ENCODE measurements around the gene MTCL1.
A peak's percentile ranks its signal among the peaks of the same experiment; 100 is the strongest.

Gene MTCL1

DNA sequence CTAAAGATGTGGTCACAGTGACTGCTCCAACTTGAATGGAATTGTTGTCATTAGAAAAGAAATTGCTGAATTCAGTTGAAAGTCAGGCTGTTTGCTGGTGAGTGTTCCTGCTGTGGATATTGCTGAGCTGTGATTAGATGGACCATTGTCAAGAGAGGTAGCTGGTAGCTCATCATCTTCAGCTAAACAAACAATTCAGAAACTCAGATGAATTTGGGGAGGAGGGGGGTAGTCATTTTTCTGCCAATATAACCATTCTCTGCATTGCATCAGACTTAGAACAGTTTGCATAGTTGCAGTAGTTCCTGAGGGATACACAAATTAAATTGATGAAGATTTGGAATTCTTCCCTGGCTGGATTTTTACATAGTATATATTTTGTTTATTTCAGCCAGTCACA, 108.3 kb downstream of the MTCL1 start:
- no peak overlapping the region for H3K4me3 ChIP-seq (ENCODE audit: low read depth, low read length)
- no peak for DNase-seq (ENCODE audit: low read depth)
- TF ChIP-seq, protein P1, sequence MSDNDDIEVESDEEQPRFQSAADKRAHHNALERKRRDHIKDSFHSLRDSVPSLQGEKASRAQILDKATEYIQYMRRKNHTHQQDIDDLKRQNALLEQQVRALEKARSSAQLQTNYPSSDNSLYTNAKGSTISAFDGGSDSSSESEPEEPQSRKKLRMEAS (IDR thresholded peaks at IDR 0.05; ENCODE audit: low read depth, low read length), result no peak
- TF ChIP-seq, protein P2, sequence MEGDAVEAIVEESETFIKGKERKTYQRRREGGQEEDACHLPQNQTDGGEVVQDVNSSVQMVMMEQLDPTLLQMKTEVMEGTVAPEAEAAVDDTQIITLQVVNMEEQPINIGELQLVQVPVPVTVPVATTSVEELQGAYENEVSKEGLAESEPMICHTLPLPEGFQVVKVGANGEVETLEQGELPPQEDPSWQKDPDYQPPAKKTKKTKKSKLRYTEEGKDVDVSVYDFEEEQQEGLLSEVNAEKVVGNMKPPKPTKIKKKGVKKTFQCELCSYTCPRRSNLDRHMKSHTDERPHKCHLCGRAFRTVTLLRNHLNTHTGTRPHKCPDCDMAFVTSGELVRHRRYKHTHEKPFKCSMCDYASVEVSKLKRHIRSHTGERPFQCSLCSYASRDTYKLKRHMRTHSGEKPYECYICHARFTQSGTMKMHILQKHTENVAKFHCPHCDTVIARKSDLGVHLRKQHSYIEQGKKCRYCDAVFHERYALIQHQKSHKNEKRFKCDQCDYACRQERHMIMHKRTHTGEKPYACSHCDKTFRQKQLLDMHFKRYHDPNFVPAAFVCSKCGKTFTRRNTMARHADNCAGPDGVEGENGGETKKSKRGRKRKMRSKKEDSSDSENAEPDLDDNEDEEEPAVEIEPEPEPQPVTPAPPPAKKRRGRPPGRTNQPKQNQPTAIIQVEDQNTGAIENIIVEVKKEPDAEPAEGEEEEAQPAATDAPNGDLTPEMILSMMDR (IDR thresholded peaks at IDR 0.05; ENCODE audit: low read depth, low read length), result no peak
- no peak for TF ChIP-seq POLR2A (IDR thresholded peaks at IDR 0.05; ENCODE audit: extremely low read depth, insufficient read length)
- TF ChIP-seq MYC (IDR thresholded peaks at IDR 0.05; ENCODE audit: low read depth, low read length), result no peak

DNA sequence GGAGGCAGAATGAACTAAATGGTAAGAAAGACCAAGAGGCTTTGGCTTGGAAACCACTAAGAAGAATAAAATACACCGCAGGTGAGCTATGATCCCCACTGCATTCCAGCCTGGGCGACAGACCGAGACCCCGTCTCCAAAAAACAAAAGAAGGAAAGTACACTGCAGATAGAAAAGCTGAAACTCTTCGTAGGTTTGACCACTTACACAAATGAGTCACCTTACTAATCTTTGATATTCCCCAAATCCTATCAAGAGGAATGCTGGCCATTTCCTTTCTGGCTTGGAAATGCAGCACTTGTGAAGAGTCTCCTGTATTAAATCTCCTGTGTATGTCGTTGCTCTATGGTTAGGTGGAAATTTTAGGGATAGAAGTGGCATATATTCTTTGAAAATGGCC, 108.8 kb downstream of the MTCL1 start:
- no peak overlapping the region for H3K4me3 ChIP-seq (ENCODE audit: low read depth, low read length)
- TF ChIP-seq MYC (IDR thresholded peaks at IDR 0.05; ENCODE audit: low read depth, low read length), result no peak
- TF ChIP-seq, protein P2 (IDR thresholded peaks at IDR 0.05; ENCODE audit: low read depth, low read length), result no peak
- TF ChIP-seq POLR2A (IDR thresholded peaks at IDR 0.05; ENCODE audit: extremely low read depth, insufficient read length), result no peak
- TF ChIP-seq, protein P1 (IDR thresholded peaks at IDR 0.05; ENCODE audit: low read depth, low read length), result no peak
- no peak for DNase-seq (ENCODE audit: low read depth)

DNA sequence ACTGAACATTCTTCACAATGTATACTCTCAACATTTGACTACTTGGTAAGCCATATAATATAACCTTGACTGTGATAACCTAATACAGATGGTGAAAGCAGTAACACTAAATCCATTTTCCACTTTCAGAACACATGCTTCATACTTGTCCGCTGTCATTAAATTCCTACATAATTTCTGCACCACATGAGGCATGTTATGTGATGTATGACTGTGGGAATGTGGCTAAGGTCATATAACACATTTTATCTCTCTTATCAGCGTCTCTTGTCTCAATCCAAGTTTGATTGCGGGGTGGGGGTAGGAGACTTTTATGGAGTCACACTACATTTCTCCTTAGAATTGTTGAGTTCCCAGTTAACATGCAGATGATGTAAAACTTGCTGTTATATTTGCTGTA, 110.9 kb downstream of the MTCL1 start:
- TF ChIP-seq, protein P2 (IDR thresholded peaks at IDR 0.05; ENCODE audit: low read depth, low read length), result no peak
- TF ChIP-seq, protein P1 (IDR thresholded peaks at IDR 0.05; ENCODE audit: low read depth, low read length), result no peak

DNA sequence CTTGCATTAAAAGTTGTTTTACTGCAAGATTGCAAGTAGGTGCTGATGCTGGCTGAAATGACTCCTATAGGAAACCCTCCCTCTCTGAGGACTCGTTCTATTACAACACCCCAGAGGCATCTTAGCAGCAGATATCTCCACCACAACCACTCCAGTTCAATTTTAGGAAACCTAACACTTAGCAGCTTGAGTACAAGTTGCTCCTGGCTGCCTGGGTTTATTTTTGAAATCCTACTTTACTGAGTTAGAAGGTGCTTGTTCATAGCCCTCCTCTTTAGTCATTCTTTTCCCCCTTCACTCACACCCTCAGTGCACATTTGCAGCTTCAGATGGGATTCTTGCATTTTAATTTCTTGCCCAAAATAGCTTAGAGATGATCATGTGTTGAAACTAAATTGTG, 111.5 kb downstream of the MTCL1 start:
- no peak overlapping the region for H3K4me3 ChIP-seq (ENCODE audit: low read depth, low read length)
- TF ChIP-seq, protein P1 (IDR thresholded peaks at IDR 0.05; ENCODE audit: low read depth, low read length), result no peak
- no peak for TF ChIP-seq POLR2A (IDR thresholded peaks at IDR 0.05; ENCODE audit: extremely low read depth, insufficient read length)
- DNase-seq (ENCODE audit: low read depth), result peak; percentile 15

More for the DNA sequence above, 110.9 kb downstream of the MTCL1 start:
- DNase-seq (ENCODE audit: low read depth), result no peak
- no peak overlapping the region for H3K4me3 ChIP-seq (ENCODE audit: low read depth, low read length)

DNA sequence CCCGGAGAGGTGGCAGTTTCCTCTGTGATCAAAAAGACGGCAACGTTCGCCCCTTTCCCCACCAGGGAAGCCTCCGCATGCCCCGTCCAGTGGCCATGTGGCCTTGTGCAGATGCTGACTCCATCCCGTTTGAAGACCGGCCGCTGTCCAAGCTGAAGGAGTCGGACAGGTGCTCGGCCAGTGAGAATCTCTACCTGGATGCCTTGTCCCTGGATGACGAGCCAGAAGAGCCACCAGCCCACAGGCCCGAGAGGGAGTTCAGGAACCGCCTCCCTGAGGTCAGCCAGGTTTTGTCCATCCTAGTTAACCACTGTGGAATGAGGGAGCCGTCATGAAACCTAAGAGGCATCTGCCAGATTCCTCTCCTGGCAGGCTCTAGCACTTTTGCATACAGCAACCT, 113.6 kb downstream of the MTCL1 start:
- TF ChIP-seq, protein P1 (IDR thresholded peaks at IDR 0.05; ENCODE audit: low read depth, low read length), result no peak
- TF ChIP-seq, protein P2 (IDR thresholded peaks at IDR 0.05; ENCODE audit: low read depth, low read length), result no peak
- TF ChIP-seq MYC (IDR thresholded peaks at IDR 0.05; ENCODE audit: low read depth, low read length) (no peak), POLR2A (IDR thresholded peaks at IDR 0.05; ENCODE audit: extremely low read depth, insufficient read length) (no peak)
- H3K4me3 ChIP-seq (ENCODE audit: low read depth, low read length), result no peak overlapping the region
- no peak for DNase-seq (ENCODE audit: low read depth)

DNA sequence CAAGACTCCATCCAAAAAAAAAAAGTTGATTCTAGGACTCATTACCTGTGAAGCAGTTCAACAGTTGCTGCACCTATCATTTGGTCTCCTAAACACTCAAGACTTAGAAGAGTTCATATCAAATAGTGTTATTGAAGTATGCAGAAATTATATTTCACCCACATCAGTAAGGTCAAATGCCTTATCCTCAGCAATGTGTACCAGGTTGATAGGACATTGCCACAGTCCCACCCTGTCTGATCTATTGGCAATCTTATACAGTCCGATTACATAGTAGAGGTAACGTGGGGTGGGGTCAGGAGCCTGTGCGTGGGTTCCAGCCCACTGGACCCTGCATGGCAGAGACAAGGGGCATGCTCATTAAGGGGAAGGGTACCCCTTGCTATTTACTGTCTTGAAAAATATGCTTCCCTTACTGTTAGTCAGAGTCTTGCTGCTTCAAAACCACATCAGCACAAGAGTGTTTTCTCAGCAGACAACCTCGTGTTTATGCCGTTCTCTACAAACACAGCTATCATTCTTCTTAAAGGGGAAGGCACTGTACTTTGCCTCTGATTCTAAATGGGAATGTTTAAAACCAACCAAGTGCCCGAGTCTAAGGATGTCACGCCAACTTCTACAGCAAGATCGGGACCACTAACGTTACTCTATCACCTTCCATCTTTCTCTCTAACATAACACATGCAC, 115.2 kb downstream of the MTCL1 start:
- TF ChIP-seq, protein P2 (IDR thresholded peaks at IDR 0.05; ENCODE audit: low read depth, low read length), result no peak
- TF ChIP-seq POLR2A (IDR thresholded peaks at IDR 0.05; ENCODE audit: extremely low read depth, insufficient read length), result no peak
- TF ChIP-seq, protein P1 (IDR thresholded peaks at IDR 0.05; ENCODE audit: low read depth, low read length), result no peak
- no peak for TF ChIP-seq MYC (IDR thresholded peaks at IDR 0.05; ENCODE audit: low read depth, low read length)
- no peak overlapping the region for H3K4me3 ChIP-seq (ENCODE audit: low read depth, low read length)
- DNase-seq (ENCODE audit: low read depth), result no peak
